ENCODE results near the gene WHRN. TPM values are rescaled to one million over a fixed set of nuclear protein-coding genes. Genes with fewer than 3 reads are reported as not detected.

WHRN gene
- total and polyA plus RNA-seq, 2 donors, result 3.2 to 14.9 TPM

- no peaks in the 10 kb centered on the region for H3K9me3 ChIP-seq (ENCODE audit: control insufficient read depth in 2 of 2, insufficient read depth in 1 of 2, low read length in 1 of 2)
- H3K4me3 ChIP-seq (ENCODE audit: low read length in 2 of 2), result no peak overlapping the region
- no peaks in the 10 kb centered on the region for H3K4me1 ChIP-seq (ENCODE audit: control insufficient read depth in 2 of 2, insufficient read depth in 2 of 2, low read length in 2 of 2)
- 98% methylated on average over 5 of the region's 5 CpGs for WGBS
- DNase-seq (ENCODE audit: low read depth in 6 of 9, low spot score in 9 of 9), result no peak
- no peaks in the 10 kb centered on the region for H3K27me3 ChIP-seq (ENCODE audit: control insufficient read depth in 2 of 2, insufficient read depth in 1 of 2, low read length in 1 of 2)
- no peaks in the 10 kb centered on the region for H3K36me3 ChIP-seq (ENCODE audit: control insufficient read depth in 2 of 2, insufficient read depth in 2 of 2, low read length in 1 of 2)
- H3K27ac ChIP-seq (ENCODE audit: low read depth in 1 of 2, low read length in 1 of 2), result no peak overlapping the region
These were observed 74.8 kb downstream of the WHRN start for GRCh38 chr9:114430457-114430856.

DNA sequence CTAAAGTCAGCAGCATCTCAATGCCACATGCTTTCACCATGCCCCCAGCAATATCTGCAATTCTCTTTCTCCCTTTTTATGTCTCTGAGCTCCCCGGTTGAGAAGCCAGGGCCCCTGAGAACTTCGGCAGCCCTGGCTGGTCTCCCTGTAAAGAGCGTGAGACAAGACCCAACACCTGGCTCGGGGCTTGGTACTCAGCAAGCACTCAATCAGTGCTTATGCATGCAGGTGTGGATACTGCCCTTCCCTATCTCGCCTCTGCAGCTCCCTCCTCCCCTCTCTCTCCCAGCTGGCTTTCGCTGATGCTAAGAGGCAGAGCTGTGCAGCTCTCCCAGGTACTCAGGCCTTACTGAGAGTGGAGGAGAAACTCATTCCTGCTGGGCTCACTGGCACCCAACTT, 75.8 kb downstream of the WHRN start:
- no peak for DNase-seq (ENCODE audit: low read depth in 6 of 9, low spot score in 9 of 9)
- H3K27me3 ChIP-seq (ENCODE audit: control insufficient read depth in 2 of 2, insufficient read depth in 1 of 2, low read length in 1 of 2), result no peaks in the 10 kb centered on the region
- H3K4me1 ChIP-seq (ENCODE audit: control insufficient read depth in 2 of 2, insufficient read depth in 2 of 2, low read length in 2 of 2), result no peaks in the 10 kb centered on the region
- no peaks in the 10 kb centered on the region for H3K9me3 ChIP-seq (ENCODE audit: control insufficient read depth in 2 of 2, insufficient read depth in 1 of 2, low read length in 1 of 2)
- H3K27ac ChIP-seq (ENCODE audit: low read depth in 1 of 2, low read length in 1 of 2), result no peak overlapping the region
- H3K36me3 ChIP-seq (ENCODE audit: control insufficient read depth in 2 of 2, insufficient read depth in 2 of 2, low read length in 1 of 2), result no peaks in the 10 kb centered on the region
- H3K4me3 ChIP-seq (ENCODE audit: low read length in 2 of 2), result no peak overlapping the region
- WGBS, result 96% methylated on average over 6 of the region's 6 CpGs

- no peak for DNase-seq (ENCODE audit: low read depth in 6 of 9, low spot score in 9 of 9)
- WGBS, result 95% methylated on average over 8 of the region's 8 CpGs
- H3K36me3 ChIP-seq (ENCODE audit: control insufficient read depth in 2 of 2, insufficient read depth in 2 of 2, low read length in 1 of 2), result peaks cover 0 to 8% of the 10 kb centered on the region in 2 donors
- H3K27me3 ChIP-seq (ENCODE audit: control insufficient read depth in 2 of 2, insufficient read depth in 1 of 2, low read length in 1 of 2), result no peaks in the 10 kb centered on the region
- no peaks in the 10 kb centered on the region for H3K4me1 ChIP-seq (ENCODE audit: control insufficient read depth in 2 of 2, insufficient read depth in 2 of 2, low read length in 2 of 2)
- no peak overlapping the region for H3K4me3 ChIP-seq (ENCODE audit: low read length in 2 of 2)
- no peaks in the 10 kb centered on the region for H3K9me3 ChIP-seq (ENCODE audit: control insufficient read depth in 2 of 2, insufficient read depth in 1 of 2, low read length in 1 of 2)
- no peak overlapping the region for H3K27ac ChIP-seq (ENCODE audit: low read depth in 1 of 2, low read length in 1 of 2)
These were observed 76.8 kb downstream of the WHRN start for GRCh38 chr9:114428466-114428865.

- 96% methylated on average over 4 of the region's 4 CpGs for WGBS
These were observed 77.6 kb downstream of the WHRN start for GRCh38 chr9:114427644-114428043.

GRCh38 chr9:114426046-114426948, 79.0 kb downstream of the WHRN start:
- 95% methylated on average over 18 of the region's 18 CpGs for WGBS
- DNase-seq (ENCODE audit: low read depth in 6 of 9, low spot score in 9 of 9), result no peak

More at GRCh38 chr9:114427644-114428043, 77.6 kb downstream of the WHRN start:
- Histone ChIP-seq H3K27me3 (ENCODE audit: control insufficient read depth in 2 of 2, insufficient read depth in 1 of 2, low read length in 1 of 2) (no peaks in the 10 kb centered on the region), H3K9me3 (ENCODE audit: control insufficient read depth in 2 of 2, insufficient read depth in 1 of 2, low read length in 1 of 2) (no peaks in the 10 kb centered on the region), H3K27ac (ENCODE audit: low read depth in 1 of 2, low read length in 1 of 2) (no peak overlapping the region), H3K4me1 (ENCODE audit: control insufficient read depth in 2 of 2, insufficient read depth in 2 of 2, low read length in 2 of 2) (no peaks in the 10 kb centered on the region), H3K4me3 (ENCODE audit: low read length in 2 of 2) (no peak overlapping the region), H3K36me3 (ENCODE audit: control insufficient read depth in 2 of 2, insufficient read depth in 2 of 2, low read length in 1 of 2) (peaks cover 0 to 8% of the 10 kb centered on the region in 2 donors)
- no peak for DNase-seq (ENCODE audit: low read depth in 6 of 9, low spot score in 9 of 9)

DNA sequence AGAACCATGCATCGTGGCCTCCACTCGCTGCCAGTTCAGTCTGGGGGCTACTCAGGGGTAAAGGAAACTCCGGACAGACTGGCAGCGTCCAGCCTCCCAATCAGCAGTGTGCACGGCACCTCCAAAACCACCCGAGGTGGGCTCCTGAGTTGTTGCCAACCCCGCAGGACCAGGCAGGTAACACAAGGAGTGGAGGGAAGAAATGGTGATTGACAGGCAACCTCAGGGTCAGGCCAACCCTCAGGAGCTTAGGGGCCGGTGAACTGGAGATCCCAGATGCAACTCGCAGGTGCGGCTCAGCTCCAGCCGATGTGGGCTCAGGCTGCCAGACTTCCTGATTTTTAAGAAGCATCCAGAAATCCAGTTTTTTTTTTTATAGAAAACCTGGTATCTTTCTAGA, 80.1 kb downstream of the WHRN start:
- Histone ChIP-seq H3K4me3 (ENCODE audit: low read length in 2 of 2) (no peak overlapping the region), H3K9me3 (ENCODE audit: control insufficient read depth in 2 of 2, insufficient read depth in 1 of 2, low read length in 1 of 2) (no peaks in the 10 kb centered on the region), H3K27ac (ENCODE audit: low read depth in 1 of 2, low read length in 1 of 2) (no peak overlapping the region), H3K4me1 (ENCODE audit: control insufficient read depth in 2 of 2, insufficient read depth in 2 of 2, low read length in 2 of 2) (no peaks in the 10 kb centered on the region), H3K36me3 (ENCODE audit: control insufficient read depth in 2 of 2, insufficient read depth in 2 of 2, low read length in 1 of 2) (peaks cover 0 to 11% of the 10 kb centered on the region in 2 donors), H3K27me3 (ENCODE audit: control insufficient read depth in 2 of 2, insufficient read depth in 1 of 2, low read length in 1 of 2) (no peaks in the 10 kb centered on the region)
- no peak for DNase-seq (ENCODE audit: low read depth in 6 of 9, low spot score in 9 of 9)
- 91% methylated on average over 11 of the region's 11 CpGs for WGBS

More at GRCh38 chr9:114426046-114426948, 79.0 kb downstream of the WHRN start:
- H3K27ac ChIP-seq (ENCODE audit: low read depth in 1 of 2, low read length in 1 of 2), result no peak overlapping the region
- peaks cover 0 to 11% of the 10 kb centered on the region in 2 donors for H3K36me3 ChIP-seq (ENCODE audit: control insufficient read depth in 2 of 2, insufficient read depth in 2 of 2, low read length in 1 of 2)
- no peaks in the 10 kb centered on the region for H3K4me1 ChIP-seq (ENCODE audit: control insufficient read depth in 2 of 2, insufficient read depth in 2 of 2, low read length in 2 of 2)
- H3K9me3 ChIP-seq (ENCODE audit: control insufficient read depth in 2 of 2, insufficient read depth in 1 of 2, low read length in 1 of 2), result no peaks in the 10 kb centered on the region
- no peaks in the 10 kb centered on the region for H3K27me3 ChIP-seq (ENCODE audit: control insufficient read depth in 2 of 2, insufficient read depth in 1 of 2, low read length in 1 of 2)
- no peak overlapping the region for H3K4me3 ChIP-seq (ENCODE audit: low read length in 2 of 2)

DNA sequence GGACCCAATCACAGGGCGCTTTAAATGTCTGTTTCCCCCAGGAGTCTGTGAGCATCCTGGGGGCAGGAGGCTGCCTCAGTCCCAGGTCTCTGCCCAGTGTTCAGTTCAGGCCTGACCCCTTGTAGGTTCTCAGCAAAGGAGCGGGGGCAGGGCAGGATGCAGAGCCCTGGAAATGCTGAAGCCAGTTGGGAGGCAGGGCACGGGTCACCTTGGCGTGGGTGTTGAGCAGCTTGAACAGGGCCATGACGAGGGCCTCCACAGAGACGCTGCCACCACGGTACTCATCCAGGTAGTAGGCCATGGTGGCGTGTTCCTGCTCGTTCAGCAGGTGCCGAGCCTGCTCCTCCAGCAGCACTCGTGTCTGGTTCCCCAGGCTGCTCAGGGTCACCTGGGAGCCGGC, 81.1 kb downstream of the WHRN start:
- no peak for DNase-seq (ENCODE audit: low read depth in 6 of 9, low spot score in 9 of 9)
- 93% methylated on average over 12 of the region's 12 CpGs for WGBS
- no peak overlapping the region for H3K27ac ChIP-seq (ENCODE audit: low read depth in 1 of 2, low read length in 1 of 2)
- peaks cover 0 to 11% of the 10 kb centered on the region in 2 donors for H3K36me3 ChIP-seq (ENCODE audit: control insufficient read depth in 2 of 2, insufficient read depth in 2 of 2, low read length in 1 of 2)
- no peaks in the 10 kb centered on the region for H3K27me3 ChIP-seq (ENCODE audit: control insufficient read depth in 2 of 2, insufficient read depth in 1 of 2, low read length in 1 of 2)
- no peaks in the 10 kb centered on the region for H3K4me1 ChIP-seq (ENCODE audit: control insufficient read depth in 2 of 2, insufficient read depth in 2 of 2, low read length in 2 of 2)
- H3K4me3 ChIP-seq (ENCODE audit: low read length in 2 of 2), result no peak overlapping the region
- no peaks in the 10 kb centered on the region for H3K9me3 ChIP-seq (ENCODE audit: control insufficient read depth in 2 of 2, insufficient read depth in 1 of 2, low read length in 1 of 2)

- Histone ChIP-seq H3K9me3 (ENCODE audit: control insufficient read depth in 2 of 2, insufficient read depth in 1 of 2, low read length in 1 of 2) (no peaks in the 10 kb centered on the region), H3K36me3 (ENCODE audit: control insufficient read depth in 2 of 2, insufficient read depth in 2 of 2, low read length in 1 of 2) (peaks cover 0 to 11% of the 10 kb centered on the region in 2 donors), H3K4me1 (ENCODE audit: control insufficient read depth in 2 of 2, insufficient read depth in 2 of 2, low read length in 2 of 2) (no peaks in the 10 kb centered on the region), H3K27ac (ENCODE audit: low read depth in 1 of 2, low read length in 1 of 2) (no peak overlapping the region), H3K4me3 (ENCODE audit: low read length in 2 of 2) (no peak overlapping the region), H3K27me3 (ENCODE audit: control insufficient read depth in 2 of 2, insufficient read depth in 1 of 2, low read length in 1 of 2) (no peaks in the 10 kb centered on the region)
- WGBS, result 95% methylated on average over 14 of the region's 14 CpGs
- DNase-seq (ENCODE audit: low read depth in 6 of 9, low spot score in 9 of 9), result no peak
These were observed 82.1 kb downstream of the WHRN start for GRCh38 chr9:114423181-114423580.

DNA sequence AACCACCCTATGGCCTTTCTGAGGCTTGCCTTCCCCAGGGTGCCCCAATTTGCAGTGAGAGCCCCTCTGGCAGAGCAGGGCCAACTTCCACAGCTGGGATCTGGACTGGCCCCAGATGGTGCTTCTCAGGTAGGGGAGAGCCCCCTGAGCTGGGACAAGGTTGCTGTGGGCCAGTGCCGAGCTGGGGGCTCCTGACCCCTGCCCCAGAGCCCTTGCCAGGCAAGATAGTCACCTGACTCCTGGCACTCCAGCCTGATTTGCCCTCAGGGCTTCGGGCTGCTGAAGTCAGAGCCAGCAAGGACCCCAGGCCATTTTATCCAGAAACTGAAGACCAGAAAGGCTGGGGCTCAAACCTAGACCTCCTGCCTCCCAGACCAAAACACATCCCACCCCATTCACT, 84.1 kb downstream of the WHRN start:
- Histone ChIP-seq H3K27ac (ENCODE audit: low read depth in 1 of 2, low read length in 1 of 2) (no peak overlapping the region), H3K9me3 (ENCODE audit: control insufficient read depth in 2 of 2, insufficient read depth in 1 of 2, low read length in 1 of 2) (no peaks in the 10 kb centered on the region), H3K4me1 (ENCODE audit: control insufficient read depth in 2 of 2, insufficient read depth in 2 of 2, low read length in 2 of 2) (no peaks in the 10 kb centered on the region), H3K4me3 (ENCODE audit: low read length in 2 of 2) (no peak overlapping the region), H3K36me3 (ENCODE audit: control insufficient read depth in 2 of 2, insufficient read depth in 2 of 2, low read length in 1 of 2) (peaks cover 0 to 11% of the 10 kb centered on the region in 2 donors), H3K27me3 (ENCODE audit: control insufficient read depth in 2 of 2, insufficient read depth in 1 of 2, low read length in 1 of 2) (no peaks in the 10 kb centered on the region)
- DNase-seq (ENCODE audit: low read depth in 6 of 9, low spot score in 9 of 9), result no peak
- WGBS, result 91% methylated on average over 2 of the region's 2 CpGs

All from thymus (tissue), 11 donors.